CD4-positive, alpha-beta T cell treated with Interleukin-17A for 1 hour (primary cell): ENCODE results near the gene MYH15.
"Not testable (repeated sequence)": the region's sequence is repeated elsewhere in the genome, so short reads cannot be mapped to it uniquely, and the experiment has no call there.

Experiments used
- DNase-seq: peaks from one replicate; pipeline ENCODE4 v3.0.0-alpha.2; 2020

Gene MYH15

GRCh38 chr3:108381529-108382140 lies 128.8 kb downstream of the MYH15 start:
- no peak for DNase-seq

- no peak for DNase-seq
Measured at GRCh38 chr3:108380128-108380795, 130.1 kb downstream of the MYH15 start.

DNA sequence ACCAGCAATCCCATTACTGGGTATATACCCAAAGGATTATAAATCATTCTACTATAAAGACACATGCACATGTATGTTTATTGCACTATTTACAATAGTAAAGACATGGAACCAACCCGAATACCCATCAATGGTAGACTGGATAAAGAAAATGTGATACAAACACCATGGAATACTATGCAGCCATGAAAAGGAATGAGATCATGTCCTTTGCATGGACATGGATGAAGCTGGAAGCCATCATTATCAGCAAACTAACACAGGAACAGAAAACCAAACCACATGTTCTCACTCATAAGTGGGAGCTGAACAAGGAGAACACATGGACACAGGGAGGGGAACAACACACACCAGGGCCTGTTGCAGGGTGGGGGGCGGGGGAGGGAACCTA lies 131.4 kb downstream of the MYH15 start:
- not testable (repeated sequence) for DNase-seq

DNA sequence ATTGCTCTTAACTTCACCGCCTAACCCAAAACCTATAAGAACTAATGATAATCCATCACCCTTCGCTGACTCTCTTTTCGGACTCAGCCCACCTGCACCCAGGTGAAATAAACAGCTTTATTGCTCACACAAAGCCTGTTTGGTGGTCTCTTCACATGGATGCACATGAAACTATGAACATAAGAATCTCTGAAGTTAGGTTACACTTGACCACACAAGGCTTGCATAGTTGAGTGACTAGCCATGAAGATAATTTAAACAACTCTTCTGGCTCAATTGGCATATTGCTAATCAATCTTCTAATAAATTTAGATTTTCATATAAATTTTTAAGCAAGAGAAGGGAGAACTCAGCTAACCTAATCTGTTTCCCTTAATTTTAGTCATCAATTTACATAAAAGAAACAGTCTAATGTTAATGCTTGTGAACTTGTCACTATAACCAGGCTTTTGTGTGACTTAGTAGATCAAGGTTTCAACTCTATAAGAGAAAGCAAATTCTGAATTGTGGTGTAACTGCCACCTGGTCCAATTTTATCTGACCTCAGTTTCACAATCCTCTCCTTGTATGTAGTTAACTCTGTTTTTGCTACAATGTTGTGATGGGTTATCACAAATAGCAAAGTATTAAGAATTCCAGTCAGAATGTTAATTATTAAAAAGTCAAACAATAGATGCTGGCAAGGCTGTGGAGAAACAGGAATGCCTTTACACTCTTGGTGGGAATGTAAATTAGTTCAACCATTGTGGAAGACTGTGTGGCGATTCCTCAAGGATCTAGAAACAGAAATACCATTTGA lies 132.0 kb downstream of the MYH15 start:
- no peak for DNase-seq

DNA sequence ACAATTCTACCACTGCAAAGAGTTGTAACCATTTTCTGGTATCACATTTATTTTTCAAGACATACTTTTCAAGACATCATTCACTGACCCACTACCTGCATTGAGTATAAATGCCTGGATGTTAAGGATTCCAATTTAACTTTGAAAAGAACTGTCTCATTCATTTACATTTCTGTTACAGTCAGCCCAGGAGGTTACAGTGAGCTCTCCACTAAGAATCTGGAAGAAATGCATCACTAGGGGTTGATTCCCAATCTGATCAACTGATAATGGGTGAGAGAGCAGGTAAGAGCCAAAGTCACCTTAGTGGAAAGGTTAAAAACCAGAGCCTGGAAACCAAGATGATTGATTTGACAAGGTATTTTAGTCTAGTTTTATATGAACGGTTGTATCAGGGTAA lies 133.0 kb downstream of the MYH15 start:
- no peak for DNase-seq

DNA sequence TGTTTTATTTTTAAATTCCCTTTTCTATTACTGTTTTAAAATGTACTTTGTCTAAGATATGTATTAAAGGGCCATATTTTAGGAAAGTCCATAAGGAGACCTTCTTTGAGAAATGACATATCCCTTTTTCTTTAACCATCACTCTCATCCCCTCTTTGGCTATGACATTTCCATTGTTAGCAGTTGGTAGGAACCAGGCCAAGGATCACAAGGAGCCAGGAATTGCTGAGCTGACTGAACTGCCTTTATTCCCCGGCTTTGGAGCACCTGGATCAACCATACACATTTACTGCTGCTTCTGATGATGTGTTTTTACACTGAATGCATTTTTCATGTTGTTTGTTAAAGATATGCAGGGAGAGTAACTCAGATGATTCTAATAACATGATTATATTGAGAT lies 134.4 kb downstream of the MYH15 start:
- DNase-seq, result no peak

- DNase-seq, result no peak
Measured at GRCh38 chr3:108359011-108359410, 151.4 kb downstream of the MYH15 start.

DNA sequence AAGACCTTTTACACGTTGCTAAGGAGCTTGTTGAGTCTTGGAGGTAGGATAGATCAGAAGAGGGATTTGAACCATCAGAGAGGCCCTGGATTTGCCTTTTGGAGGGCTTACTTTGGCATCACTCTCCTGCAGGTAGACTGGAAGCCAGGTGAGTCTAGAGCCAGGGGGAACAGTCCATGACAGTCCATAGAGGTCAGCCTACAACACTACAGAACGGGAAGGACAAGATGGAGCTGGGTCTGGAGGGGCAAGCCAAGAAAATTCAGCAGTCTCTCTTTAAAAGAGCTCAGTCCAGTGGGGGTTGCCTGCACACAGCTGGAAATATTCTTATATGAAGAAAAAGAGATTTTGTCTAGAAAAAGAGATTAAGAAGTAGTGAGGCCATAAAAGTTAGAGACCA lies 153.4 kb downstream of the MYH15 start:
- no peak for DNase-seq

DNA sequence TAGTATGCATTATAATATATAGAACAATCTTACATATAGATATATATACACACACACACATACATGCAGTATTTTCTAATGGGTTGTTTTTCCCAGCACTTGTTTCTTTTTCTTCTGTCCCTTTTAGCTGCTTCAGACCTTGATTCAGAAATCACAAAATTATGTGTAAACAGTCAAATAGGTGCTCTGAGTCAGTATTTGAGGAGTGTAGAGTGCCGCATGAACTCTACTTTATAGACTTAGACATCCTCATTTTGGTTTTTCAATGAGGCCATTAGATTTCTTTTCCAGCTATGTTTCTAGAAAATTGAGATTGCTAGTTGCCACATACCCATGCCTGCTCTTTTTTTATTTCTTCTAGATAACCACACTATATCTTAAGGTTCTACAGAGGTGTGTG lies 155.8 kb downstream of the MYH15 start:
- no peak for DNase-seq

DNA sequence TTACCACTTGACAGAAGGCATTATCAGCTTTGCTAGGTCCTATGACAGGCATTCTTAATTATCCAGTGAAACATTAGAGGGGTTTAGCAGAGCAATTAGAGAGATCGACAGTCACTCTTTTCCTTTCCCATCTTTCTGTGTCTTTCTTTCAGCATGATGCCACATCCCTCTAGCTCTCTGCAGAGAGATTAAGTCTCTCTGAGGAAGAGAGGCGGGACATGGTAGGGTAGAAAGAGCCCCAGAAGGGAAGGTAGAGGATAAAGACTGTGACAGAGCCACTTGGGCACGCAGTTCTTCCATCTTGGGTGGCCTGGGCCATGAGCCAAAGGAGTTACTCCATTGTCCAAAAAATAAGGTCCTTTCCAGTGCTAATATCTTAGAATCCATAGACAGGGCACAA lies 158.2 kb downstream of the MYH15 start:
- no peak for DNase-seq

GRCh38 chr3:108346301-108347227 lies 163.8 kb downstream of the MYH15 start:
- no peak for DNase-seq

DNA sequence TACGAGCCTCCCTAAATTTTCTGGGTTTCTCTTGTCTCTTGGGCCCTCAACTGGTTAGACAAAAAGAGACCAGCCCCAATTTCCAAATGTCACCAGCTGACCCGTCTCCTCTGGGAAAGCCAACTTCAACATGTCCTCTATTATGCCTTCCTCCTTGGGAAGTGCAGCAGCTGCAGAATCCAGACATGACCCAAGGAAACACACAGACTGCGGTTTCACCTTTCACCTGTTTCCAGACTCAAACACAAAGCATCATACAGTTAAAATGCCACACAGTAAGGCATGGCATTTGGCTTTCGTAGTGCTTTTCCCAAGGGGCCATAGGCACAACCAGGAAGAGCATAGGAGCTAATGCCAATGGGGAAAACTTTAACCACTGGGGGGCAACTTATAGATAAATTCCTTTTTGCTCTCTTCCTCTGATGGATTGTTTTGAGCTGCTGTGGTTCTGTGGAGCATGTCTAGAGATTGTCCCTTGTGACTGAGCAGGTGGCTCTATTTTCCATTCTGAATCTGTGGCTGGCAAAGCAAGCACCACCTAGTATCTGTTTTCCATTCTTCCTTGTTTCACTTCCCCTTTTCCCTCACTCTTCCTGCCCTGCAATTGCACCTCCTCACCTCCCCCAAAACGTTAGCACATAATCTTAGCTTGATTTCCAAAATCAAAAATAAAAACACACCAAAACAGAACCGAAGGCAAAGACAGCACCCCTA lies 164.7 kb downstream of the MYH15 start:
- DNase-seq, result no peak

DNA sequence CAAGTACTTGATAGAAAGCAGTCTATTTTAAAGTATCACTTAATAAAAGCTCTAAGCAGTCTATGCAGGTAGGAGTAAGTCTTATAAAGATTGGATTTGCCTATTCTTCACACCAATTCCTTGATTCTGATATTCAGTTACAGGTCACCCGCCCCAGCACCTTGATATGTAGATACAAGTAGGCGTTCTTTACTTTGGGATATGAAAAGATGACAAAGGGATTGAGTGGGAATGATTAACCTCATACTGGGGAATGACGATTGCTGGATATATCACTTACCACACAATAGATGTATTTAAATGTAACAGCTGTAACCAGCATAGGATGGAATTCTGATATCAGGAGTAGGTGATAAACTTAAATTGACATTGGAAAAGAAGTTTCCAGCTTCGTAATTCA lies 166.9 kb downstream of the MYH15 start:
- no peak for DNase-seq

GRCh38 chr3:108342837-108343486 lies 167.4 kb downstream of the MYH15 start:
- no peak for DNase-seq

- DNase-seq, result no peak
Measured at GRCh38 chr3:108341911-108342310, 168.5 kb downstream of the MYH15 start.

DNA sequence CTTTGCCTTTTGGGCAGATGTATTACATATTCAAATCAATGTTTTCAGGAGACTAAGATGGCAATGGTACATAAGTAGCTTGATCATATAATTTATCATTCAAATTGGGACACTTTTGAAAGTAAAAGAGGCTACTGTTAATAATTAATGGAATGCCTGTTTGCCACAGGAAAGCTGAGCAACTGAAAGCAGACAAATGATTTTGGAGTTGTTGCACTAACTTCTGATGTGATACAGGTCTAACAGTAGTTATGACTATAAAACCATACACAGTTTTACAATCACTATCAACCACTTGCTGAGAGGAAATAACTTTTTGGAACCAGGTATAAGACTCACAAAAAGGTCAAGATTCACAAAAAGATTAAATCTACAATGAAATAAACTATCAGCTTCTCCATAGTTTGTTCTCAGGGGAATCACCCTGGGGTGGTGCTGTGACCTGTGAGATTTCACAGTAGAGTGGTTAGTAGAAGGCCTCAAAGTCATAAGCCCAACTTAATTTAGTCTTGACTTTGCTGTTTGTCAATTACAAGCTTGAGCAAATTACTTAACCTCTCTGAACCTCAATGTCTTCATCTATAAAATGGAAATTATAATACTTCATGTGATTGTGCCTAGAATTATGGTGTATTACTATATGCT lies 171.4 kb downstream of the MYH15 start:
- no peak for DNase-seq

DNA sequence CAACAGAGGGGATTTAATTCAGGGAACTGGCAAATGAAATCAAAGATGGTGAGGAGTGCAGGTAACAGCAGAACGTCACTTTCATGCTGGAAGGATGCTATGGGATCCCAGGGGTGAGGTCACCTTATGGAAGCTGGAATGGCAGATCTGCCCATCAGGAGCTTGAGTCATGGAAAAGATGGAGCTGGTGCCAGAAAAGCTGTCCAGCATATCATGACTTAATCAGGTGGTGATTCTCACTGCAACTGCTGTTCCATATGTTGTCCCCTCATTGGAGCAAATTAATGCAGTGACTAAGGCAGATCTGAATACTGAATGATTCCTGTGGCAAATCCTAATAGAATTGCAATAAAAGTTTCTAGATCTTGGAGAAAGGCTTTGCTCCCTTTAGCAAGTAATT lies 175.7 kb downstream of the MYH15 start:
- no peak for DNase-seq

DNA sequence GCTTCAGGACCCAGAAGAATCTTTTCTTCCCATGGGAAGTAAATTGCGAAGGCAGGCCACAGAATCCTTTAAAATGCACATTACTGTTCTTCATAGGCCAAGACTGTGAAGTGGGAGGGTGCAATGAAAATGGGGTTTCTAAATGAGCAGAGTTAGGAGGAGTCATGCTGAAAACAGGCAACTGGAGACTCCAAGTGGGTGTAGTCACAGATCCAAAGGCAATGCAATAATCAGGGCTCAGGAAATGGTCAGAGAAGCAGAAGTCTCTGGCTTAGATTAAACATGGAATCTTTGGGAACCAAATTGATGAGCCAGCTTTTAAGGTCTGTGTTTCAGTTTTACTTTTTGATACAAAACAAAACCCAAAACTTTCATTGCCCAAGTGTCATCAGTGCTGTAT lies 176.4 kb downstream of the MYH15 start:
- DNase-seq, result no peak

GRCh38 chr3:108331792-108332191 lies 178.6 kb downstream of the MYH15 start:
- no peak for DNase-seq
